Psoas muscle (tissue), 8 donors: ENCODE measurements around the gene FUZ. TPM values are rescaled to one million over a fixed set of nuclear protein-coding genes. Genes with fewer than 3 reads are reported as not detected.

Source experiments
- ATAC-seq, 4 donors: fragments of 200-7000 bp; cut with Tn5 transposase; one replicate each; pipeline ENCODE4 v1.9.1; 2020; ENCODE audit warnings: moderate library complexity in 3 of 4, mild to moderate bottlenecking in 2 of 4
- DNase-seq, 2 donors: peaks; one replicate each; pipeline ENCODE4 v3.0.0-alpha.2; 2020
- H3K27ac ChIP-seq: fragments of 200-600 bp; one replicate; pipeline ENCODE4 v1.8.0; 2022
- H3K27me3 ChIP-seq, 3 donors: fragments of 200-600 bp in 1 of 3; one replicate each; pipeline versions ENCODE4 v1.6.1 to v1.8.0; 2013 to 2022; ENCODE audit warnings: low read length in 2 of 3, mild to moderate bottlenecking in 2 of 3, moderate library complexity in 1 of 3; ENCODE audit not compliant: insufficient read depth in 3 of 3
- H3K36me3 ChIP-seq, 2 donors: fragments of 200-600 bp in 1 of 2; one replicate each; pipeline versions ENCODE4 v1.6.1 to v1.8.0; 2013 to 2022; ENCODE audit warnings: low read depth in 1 of 2, mild to moderate bottlenecking in 1 of 2, moderate library complexity in 1 of 2; ENCODE audit not compliant: insufficient read depth in 1 of 2
- H3K4me1 ChIP-seq: fragments of 200-600 bp; one replicate; pipeline ENCODE4 v1.8.0; 2022
- H3K4me3 ChIP-seq: fragments of 200-600 bp; one replicate; pipeline ENCODE4 v1.8.0; 2022; ENCODE audit warnings: mild to moderate bottlenecking
- H3K9me3 ChIP-seq: fragments of 200-600 bp; one replicate; pipeline ENCODE4 v1.8.0; 2022
- WGBS, 3 donors: extraction: QIAGEN DNeasy Blood & Tissue Kit; methylation state at CpG; one replicate each; pipeline versions ENCODE4 v1.1.6 to v1.1.7; 2013; 5-methylcytosine and 5-hydroxymethylcytosine counted together
- intact Hi-C, 2 donors: fragments of 100-400 bp; cut with DNase I; formaldehyde crosslinking; loops; one replicate each; pipeline versions ENCODE4 v1.11.0 to v1.14.2; 2022
- long read RNA-seq, 2 donors: library from polyadenylated mRNA; unstranded; transcript quantifications; one replicate each; pipeline ENCODE4 v2.0.0, GENCODE V29; 2021
- polyA plus RNA-seq, 3 donors: library from polyadenylated mRNA; stranded (reverse); fragments of 200-250 nt; gene quantifications; one replicate each; pipeline ENCODE4 v1.2.3, GENCODE V29; 2013
- total RNA-seq, 4 donors: library from RNA; stranded (reverse); fragmentation: NEBNext Ultra II Directional in 2 of 4; extraction: Animal tissue kit (Norgen Biotek cat#: 25700) in 2 of 4; gene quantifications; one replicate each; pipeline versions ENCODE4 v1.2.1 to v1.2.4, GENCODE V29; 2021 to 2023
- TF ChIP-seq, protein P1 (sequence below): fragments of 200-600 bp; IDR thresholded peaks from one replicate; pipeline ENCODE4 v1.8.0; 2022; ENCODE audit warnings: antibody characterized with exemption
- donor health status: healthy with polysubstance abuse.
- donor health status: DM: no; HTN: no; CAD: no; lungs with moderate emphysema.
- donor health status: Bipolar disorder and iron deficiency.
- donor health status: healthy.
- donor health status: DM: yes; HTN: yes; CAD: no.
- donor health status: DM: no; HTN: no; CAD: no.
- donor health status: DM: no; HTN: no; CAD: no.
- donor health status: DM: yes; HTN: yes; CAD: no.

FUZ gene
- 10 to 100 TPM; 20.9 to 33.7 (median 25.2) TPM for total RNA-seq
- 10 to 100 TPM; 15.9 to 38.8 (median 28.6) TPM for polyA plus RNA-seq
- long read RNA-seq, donor 1, transcript FUZ-216 (11 exons, 1,524 nt) = minor isoform, 7 of 39 reads
- long read RNA-seq, donor 1, transcript FUZ-201 (11 exons, 1,675 nt) = major isoform, 15 of 39 reads
- long read RNA-seq, donor 1, partial matches to known transcripts = 5 of 39 reads
- long read RNA-seq, donor 1, other reads (novel, unspliced or antisense) = 10 of 39 reads
- long read RNA-seq, donor 2, transcript FUZ-201 (11 exons, 1,675 nt) = major isoform, 13 of 33 reads
- long read RNA-seq, donor 2, partial matches to known transcripts = 6 of 33 reads
- long read RNA-seq, donor 2, other reads (novel, unspliced or antisense) = 11 of 33 reads

DNA sequence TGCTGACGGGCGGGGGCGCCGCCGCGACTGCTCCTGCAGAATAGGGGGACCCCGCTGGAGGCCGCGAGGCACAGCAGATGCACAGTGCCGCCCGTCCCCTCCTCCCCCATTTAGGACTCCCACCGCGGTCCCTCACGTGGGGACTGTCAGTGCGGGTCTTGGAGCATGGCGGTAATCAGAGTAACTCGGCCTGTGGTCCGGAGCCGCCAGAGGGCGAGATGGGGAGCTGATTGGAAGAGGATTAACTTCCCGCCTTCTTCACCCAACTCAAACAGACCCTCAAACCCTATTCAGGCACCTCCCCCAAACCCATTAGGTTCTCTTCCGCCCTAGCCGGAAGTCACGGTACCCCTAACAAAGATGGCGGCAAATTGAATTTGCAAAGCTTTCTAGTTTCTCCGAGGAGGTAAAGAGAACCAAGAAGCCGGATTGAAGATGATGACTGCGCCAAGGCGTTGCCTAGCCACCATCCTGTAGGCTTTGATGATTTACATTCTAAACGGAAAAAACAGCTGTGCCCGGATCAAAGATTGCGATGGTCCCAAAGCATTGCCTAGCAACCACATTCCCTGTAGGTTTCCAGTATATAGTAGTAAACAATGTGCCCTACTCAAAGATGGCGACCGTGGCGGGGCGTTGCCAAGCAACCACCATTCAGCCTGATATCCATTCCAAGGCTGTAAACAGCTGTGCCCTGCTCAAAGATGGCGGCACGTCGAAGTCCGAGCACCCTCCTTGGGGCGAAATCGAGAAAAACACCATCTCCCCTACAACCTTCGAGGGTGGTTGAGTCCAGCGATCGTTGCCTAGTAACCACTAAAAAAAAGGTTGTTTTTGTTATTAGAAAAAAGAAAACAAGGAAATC lies at the start of gene FUZ:
FUZ (minus strand) TSS at position 296 of the 865 bp plus-strand sequence; CDS start at position 110, 186 bp downstream.
- H3K9me3 ChIP-seq = no peaks in the 10 kb centered on the region
- WGBS, 3 donors = 0% methylated on average over 45 of the region's 45 CpGs
- peaks cover 21% of the 10 kb centered on the region for H3K4me1 ChIP-seq
- no peaks in the 10 kb centered on the region for H3K36me3 ChIP-seq
- TF ChIP-seq, protein P1, sequence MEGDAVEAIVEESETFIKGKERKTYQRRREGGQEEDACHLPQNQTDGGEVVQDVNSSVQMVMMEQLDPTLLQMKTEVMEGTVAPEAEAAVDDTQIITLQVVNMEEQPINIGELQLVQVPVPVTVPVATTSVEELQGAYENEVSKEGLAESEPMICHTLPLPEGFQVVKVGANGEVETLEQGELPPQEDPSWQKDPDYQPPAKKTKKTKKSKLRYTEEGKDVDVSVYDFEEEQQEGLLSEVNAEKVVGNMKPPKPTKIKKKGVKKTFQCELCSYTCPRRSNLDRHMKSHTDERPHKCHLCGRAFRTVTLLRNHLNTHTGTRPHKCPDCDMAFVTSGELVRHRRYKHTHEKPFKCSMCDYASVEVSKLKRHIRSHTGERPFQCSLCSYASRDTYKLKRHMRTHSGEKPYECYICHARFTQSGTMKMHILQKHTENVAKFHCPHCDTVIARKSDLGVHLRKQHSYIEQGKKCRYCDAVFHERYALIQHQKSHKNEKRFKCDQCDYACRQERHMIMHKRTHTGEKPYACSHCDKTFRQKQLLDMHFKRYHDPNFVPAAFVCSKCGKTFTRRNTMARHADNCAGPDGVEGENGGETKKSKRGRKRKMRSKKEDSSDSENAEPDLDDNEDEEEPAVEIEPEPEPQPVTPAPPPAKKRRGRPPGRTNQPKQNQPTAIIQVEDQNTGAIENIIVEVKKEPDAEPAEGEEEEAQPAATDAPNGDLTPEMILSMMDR = no peak
- H3K4me3 ChIP-seq = peak within 1 kb of the TSS; percentile 68
- peak; percentile 67 to 73 (median 70) for ATAC-seq
- intact Hi-C loops = loop anchor here in 1 of 2 donors (10.0 kb wide), 1 partner anchor 318 kb away; the partner anchor contains the start of gene RPS11
- H3K27ac ChIP-seq = peak within 1 kb of the TSS; percentile 88
- DNase-seq = peak; percentile 97 to 98
- H3K27me3 ChIP-seq = no peaks in the 10 kb centered on the region

DNA sequence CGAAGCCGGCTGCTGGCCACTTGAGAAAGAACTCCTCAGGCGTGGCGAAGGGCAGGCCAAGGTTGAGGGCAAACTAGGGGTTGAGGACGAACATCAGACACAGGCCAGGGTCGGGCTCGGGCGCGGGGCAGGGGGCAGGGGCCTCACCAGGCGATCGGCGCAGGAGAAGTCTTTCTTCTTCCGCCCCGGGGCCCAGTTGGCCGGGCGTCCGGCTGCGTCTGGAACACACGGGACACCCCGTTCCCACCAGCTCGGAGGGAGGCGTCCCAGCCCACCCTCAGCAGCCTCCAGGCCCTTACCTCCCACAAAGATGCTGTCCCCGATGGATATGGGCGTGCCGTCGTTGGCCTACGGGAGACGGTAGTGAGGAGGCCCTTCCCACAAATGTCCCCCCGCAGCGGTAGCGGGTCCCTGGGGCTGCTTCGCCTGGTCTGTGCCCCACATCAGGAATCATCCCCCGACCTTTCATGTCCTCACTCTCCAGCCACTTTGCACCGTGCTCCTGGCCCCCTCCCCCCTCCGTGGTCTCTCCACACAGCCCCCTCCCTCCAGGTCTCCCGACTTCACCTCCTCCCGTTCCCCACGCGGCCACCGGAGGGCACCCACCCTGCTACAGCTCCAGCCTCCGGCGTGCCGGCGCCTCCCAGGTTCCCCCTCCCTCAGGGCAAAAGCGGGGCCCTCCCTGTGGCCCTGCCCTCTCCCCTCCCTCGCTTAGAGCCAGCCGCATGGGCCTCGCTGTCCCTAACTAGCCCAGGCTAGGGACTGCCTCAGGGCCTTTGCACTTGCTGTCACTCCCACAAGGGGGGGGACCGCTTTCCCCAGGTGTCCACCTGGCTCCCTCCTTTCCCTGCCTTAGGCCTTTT lies 49.5 kb upstream of the FUZ start:
- ATAC-seq (no peak), DNase-seq (peak in 1 of 2 donors; percentile 61)
- Histone ChIP-seq H3K36me3 (peaks cover 4 to 69% of the 10 kb centered on the region in 2 donors), H3K4me3 (no peak overlapping the region), H3K27me3 (no peaks in the 10 kb centered on the region), H3K27ac (no peak overlapping the region), H3K4me1 (peaks cover 19% of the 10 kb centered on the region), H3K9me3 (no peaks in the 10 kb centered on the region)
- WGBS, 3 donors = 76 to 78% (median 77%) methylated on average over 48 to 49 of the region's 49 CpGs
- TF ChIP-seq, protein P1 = no peak
- intact Hi-C loops = no loop called here

DNA sequence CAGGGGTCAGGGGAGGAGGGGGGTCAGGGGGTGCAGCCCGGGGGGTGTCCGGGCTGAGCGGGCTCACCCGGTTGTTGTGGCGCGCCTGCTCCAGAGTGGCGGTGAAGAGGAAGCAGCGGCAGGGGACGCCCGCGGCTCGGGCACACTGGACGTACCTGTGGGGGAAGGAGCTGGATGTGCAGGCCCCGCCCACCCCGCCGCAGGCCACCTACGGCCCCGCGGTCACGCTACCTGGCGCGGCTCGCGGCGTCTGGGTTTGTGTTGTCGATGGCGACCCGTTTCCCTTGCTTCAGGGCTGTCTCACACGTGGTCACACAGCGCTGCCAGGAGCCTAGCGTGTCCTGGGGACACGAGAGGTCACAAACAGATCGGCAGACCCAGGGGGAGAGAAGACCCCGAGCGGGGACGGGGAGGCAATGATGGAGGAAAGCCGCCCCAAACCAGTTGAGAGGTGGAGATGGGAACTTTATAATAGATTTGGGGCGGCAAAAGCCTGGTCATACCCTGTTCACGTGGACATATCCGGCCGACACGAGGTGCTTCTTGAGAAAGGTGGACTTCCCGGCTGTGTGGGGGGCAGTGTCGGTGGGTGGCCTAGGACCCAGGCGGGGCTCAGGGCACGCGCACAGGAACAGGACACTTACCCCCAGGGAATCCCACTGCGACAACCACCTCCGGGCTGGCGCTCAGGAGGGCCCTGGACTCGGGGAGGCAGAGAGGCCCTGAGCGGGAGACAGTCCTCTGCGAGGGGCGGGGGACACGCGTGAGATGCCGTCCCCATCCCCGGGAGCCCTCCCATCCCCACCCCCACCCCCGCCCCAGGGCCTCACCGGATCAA lies 48.7 kb upstream of the FUZ start:
- WGBS, 3 donors = 77 to 85% (median 80%) methylated on average over 56 to 60 of the region's 60 CpGs
- Histone ChIP-seq H3K4me1 (peaks cover 19% of the 10 kb centered on the region), H3K36me3 (peaks cover 4 to 78% of the 10 kb centered on the region in 2 donors), H3K9me3 (no peaks in the 10 kb centered on the region), H3K27me3 (no peaks in the 10 kb centered on the region), H3K27ac (peak overlapping the region; percentile 16), H3K4me3 (no peak overlapping the region)
- TF ChIP-seq, protein P1 = no peak
- intact Hi-C loops = no loop called here
- DNase-seq (peak in 1 of 2 donors; percentile 56), ATAC-seq (no peak)

DNA sequence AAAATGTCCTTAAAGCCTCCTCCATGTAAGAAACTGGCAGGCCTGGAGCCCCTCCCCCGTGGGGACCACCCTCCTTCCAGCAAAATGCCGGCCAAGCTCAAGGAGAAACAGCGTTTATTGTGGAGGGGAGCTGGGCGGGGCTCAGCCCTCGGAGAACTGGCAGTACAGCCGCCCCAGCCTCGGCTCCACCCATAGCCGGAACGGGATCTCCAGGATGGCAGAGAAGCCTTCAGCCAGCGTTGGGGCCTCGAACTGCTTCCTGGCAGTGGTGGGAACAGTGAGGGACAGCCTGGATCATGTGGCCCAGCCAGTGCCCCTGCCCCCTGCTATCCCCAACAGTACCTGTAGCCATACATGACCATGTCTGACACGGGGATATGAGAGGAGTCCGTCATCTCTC lies 48.0 kb upstream of the FUZ start:
- DNase-seq (peak in 1 of 2 donors; percentile 76), ATAC-seq (peak in 2 of 4 donors; percentile 21 to 35)
- no peak overlapping the region for H3K27ac ChIP-seq
- H3K4me3 ChIP-seq = no peak overlapping the region
- H3K4me1 ChIP-seq = peaks cover 13% of the 10 kb centered on the region
- no peaks in the 10 kb centered on the region for H3K9me3 ChIP-seq
- no peaks in the 10 kb centered on the region for H3K27me3 ChIP-seq
- 39 to 54% (median 48%) methylated on average over 12 to 13 of the region's 13 CpGs for WGBS, 3 donors
- H3K36me3 ChIP-seq = peaks cover 5 to 84% of the 10 kb centered on the region in 2 donors
- TF ChIP-seq, protein P1 = no peak
- intact Hi-C loops = no loop called here
